ENCODE data around the gene CCND2. TPM values are rescaled to one million over a fixed set of nuclear protein-coding genes. Genes with fewer than 3 reads are reported as not detected.

Gene CCND2
- total and polyA plus RNA-seq, 2 of the 8 experiments (the other 6 are each of a cell fraction or from before 2014, with no cell fraction given): 41.7 to 223 TPM

GRCh38 chr12:4303750-4304149, 30.2 kb downstream of the CCND2 start:
- Histone ChIP-seq H3K23ac (ENCODE audit: insufficient read length) (no peak overlapping the region), H3K79me2 (ENCODE audit: control insufficient read depth in 1 of 2, insufficient read depth in 2 of 2, low read length in 2 of 2) (peaks cover 0 to 5% of the 10 kb centered on the region in 2 experiments; a peak in 2 of 4 replicates), H4K5ac (ENCODE audit: insufficient read length, low read depth, low read length) (no peak overlapping the region), H3K27ac (ENCODE audit: low read depth, low read length) (no peak overlapping the region), H3K4me1 (replicated peaks in 1 of 4; ENCODE audit: control insufficient read depth in 3 of 4, insufficient read depth in 4 of 4, low read length in 3 of 4) (peaks cover 3 to 10% (median 6%) of the 10 kb centered on the region in 4 experiments; a peak in 6 of 7 replicates), H3K79me1 (ENCODE audit: low read depth, low read length) (peaks cover 3% of the 10 kb centered on the region; the same call in 1 of the 2 replicates), H3K23me2 (ENCODE audit: low read depth, low read length) (no peaks in the 10 kb centered on the region), H3K9me3 (ENCODE audit: insufficient read depth in 2 of 2, low read depth in 1 of 2, low read length in 1 of 2) (no peaks in the 10 kb centered on the region), H2AK5ac (ENCODE audit: low read depth, low read length) (no peak overlapping the region), H3K4me3 (ENCODE audit: extremely low read depth in 1 of 4, insufficient read depth in 2 of 4, low read depth in 3 of 4, low read length in 4 of 4) (no peak overlapping the region), H3K56ac (replicated peaks; ENCODE audit: insufficient read length, low read depth, low read length) (no peak overlapping the region), H3K4ac (replicated peaks; ENCODE audit: insufficient read length, low read depth, low read length) (no peak overlapping the region), H3K36me3 (ENCODE audit: control insufficient read depth in 2 of 4, insufficient read depth in 4 of 4, low read length in 3 of 4) (peaks cover 25 to 72% (median 50%) of the 10 kb centered on the region in 4 experiments), H2BK120ac (replicated peaks; ENCODE audit: low read depth, low read length) (no peak overlapping the region), H4K91ac (replicated peaks; ENCODE audit: insufficient read length, low read length) (no peak overlapping the region), H3K14ac (ENCODE audit: insufficient read length) (no peak overlapping the region), H4K20me1 (replicated peaks in 1 of 2; ENCODE audit: control insufficient read depth in 1 of 2, insufficient read depth in 2 of 2, low read length in 2 of 2) (peaks cover 6 to 14% of the 10 kb centered on the region in 2 experiments), H2BK15ac (ENCODE audit: low read length) (no peak overlapping the region), H2BK20ac (ENCODE audit: low read length) (no peak overlapping the region), H3K18ac (ENCODE audit: extremely low read depth, low read length) (no peak overlapping the region), H4K8ac (ENCODE audit: extremely low read depth, insufficient read depth, low read length) (no peak overlapping the region; the same call in 1 of the 2 replicates), H2BK12ac (ENCODE audit: low read depth, low read length) (no peak overlapping the region), H3K27me3 (replicated peaks in 1 of 4; ENCODE audit: control insufficient read depth in 3 of 4, extremely low read depth in 1 of 4, insufficient read depth in 3 of 4, low read length in 3 of 4) (no peaks in the 10 kb centered on the region), H3K4me2 (ENCODE audit: insufficient read depth in 1 of 2, low read depth in 2 of 2, low read length in 2 of 2) (no peak overlapping the region), H2AFZ (ENCODE audit: low read length) (no peak overlapping the region), H3K9ac (replicated peaks in 1 of 4; ENCODE audit: extremely low read depth in 1 of 4, low read depth in 3 of 4, low read length in 3 of 4) (no peak overlapping the region), H2BK5ac (ENCODE audit: low read depth, low read length) (no peak overlapping the region)
- TF ChIP-seq CBX8 (IDR thresholded peaks at IDR 0.05; ENCODE audit: borderline replicate concordance, low read depth, low read length): no peak
- TF ChIP-seq POLR2AphosphoS5 (IDR thresholded peaks at IDR 0.05; ENCODE audit: low read depth, low read length): peak; percentile 47; the same call in 1 of the 2 replicates
- ChIA-PET CTCF (ENCODE audit: partially characterized antibody) (interaction anchor here (0.9 to 1.7 kb wide), 5 partner anchors 10 to 359 kb away, joined by 3 to 7 read pairs (median 4); no protein-coding TSS in a partner anchor), POLR2A (ENCODE audit: partially characterized antibody) (interaction anchor here (25.4 kb wide), 1 partner anchor 21 kb away, joined by 531 read pairs; the partner anchor contains the start of gene CCND2)
- 97% methylated on average over 3 of the region's 3 CpGs; no CpG with 5 or more reads in 1 of the 2 experiments for WGBS, 2 experiments (ENCODE audit: extremely low coverage in 1 of 2, insufficient coverage in 1 of 2, insufficient read length in 1 of 2, insufficient replicate concordance in 2 of 2, low coverage in 1 of 2, low lambda C conversion rate in 2 of 2, missing lambda C conversion rate in 1 of 2)
- FAIRE-seq: no peak
- no peak for DNase-seq (ENCODE audit: low read depth in 1 of 2, low spot score in 2 of 2)
